ENCODE data around the gene EMSY.

Gene EMSY

DNA sequence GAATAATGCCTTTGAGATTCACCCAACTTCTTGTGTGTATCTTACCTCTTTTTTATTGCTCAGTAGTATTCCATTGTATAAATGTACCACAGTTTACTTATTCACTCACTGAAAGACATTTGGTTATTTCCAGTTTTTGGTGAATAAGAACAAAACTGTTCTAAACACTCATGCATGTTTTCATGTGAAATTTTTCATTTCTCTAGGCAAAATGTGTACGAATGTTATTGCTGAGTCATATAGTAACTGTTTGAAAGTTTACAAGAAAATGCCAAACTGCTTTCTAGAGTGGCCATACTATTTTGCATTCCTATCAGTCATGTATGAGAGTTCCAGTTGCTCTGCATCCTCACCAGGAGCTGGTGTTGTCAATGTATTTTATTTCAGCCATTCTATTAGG lies 8.8 kb upstream of the EMSY start:
- Histone ChIP-seq H3K27ac (ENCODE audit: low read depth, low read length) (no peak overlapping the region), H3K9me2 (replicated peaks; ENCODE audit: insufficient read depth, low read length) (no peaks in the 10 kb centered on the region), H3K9ac (ENCODE audit: low read length) (no peak overlapping the region), H3K9me3 (ENCODE audit: insufficient read depth, low read length) (no peaks in the 10 kb centered on the region), H3K79me2 (ENCODE audit: insufficient read depth, low read length) (no peaks in the 10 kb centered on the region), H2AFZ (ENCODE audit: low read depth, low read length, severe bottlenecking) (no peak overlapping the region), H3K4me3 (ENCODE audit: insufficient read depth, low read length, poor library complexity, severe bottlenecking) (no peak overlapping the region), H3K27me3 (ENCODE audit: low read length) (no peaks in the 10 kb centered on the region), H3K36me3 (ENCODE audit: low read length) (no peaks in the 10 kb centered on the region), H3K4me2 (ENCODE audit: low read depth, low read length, poor library complexity, severe bottlenecking) (no peak overlapping the region), H3F3A (ENCODE audit: insufficient read depth) (no peaks in the 10 kb centered on the region), H4K20me1 (ENCODE audit: low read depth, low read length) (no peaks in the 10 kb centered on the region)
- TF ChIP-seq, protein P1, sequence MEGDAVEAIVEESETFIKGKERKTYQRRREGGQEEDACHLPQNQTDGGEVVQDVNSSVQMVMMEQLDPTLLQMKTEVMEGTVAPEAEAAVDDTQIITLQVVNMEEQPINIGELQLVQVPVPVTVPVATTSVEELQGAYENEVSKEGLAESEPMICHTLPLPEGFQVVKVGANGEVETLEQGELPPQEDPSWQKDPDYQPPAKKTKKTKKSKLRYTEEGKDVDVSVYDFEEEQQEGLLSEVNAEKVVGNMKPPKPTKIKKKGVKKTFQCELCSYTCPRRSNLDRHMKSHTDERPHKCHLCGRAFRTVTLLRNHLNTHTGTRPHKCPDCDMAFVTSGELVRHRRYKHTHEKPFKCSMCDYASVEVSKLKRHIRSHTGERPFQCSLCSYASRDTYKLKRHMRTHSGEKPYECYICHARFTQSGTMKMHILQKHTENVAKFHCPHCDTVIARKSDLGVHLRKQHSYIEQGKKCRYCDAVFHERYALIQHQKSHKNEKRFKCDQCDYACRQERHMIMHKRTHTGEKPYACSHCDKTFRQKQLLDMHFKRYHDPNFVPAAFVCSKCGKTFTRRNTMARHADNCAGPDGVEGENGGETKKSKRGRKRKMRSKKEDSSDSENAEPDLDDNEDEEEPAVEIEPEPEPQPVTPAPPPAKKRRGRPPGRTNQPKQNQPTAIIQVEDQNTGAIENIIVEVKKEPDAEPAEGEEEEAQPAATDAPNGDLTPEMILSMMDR (IDR thresholded peaks at IDR 0.05; ENCODE audit: insufficient read depth, low read length, poor library complexity, severe bottlenecking) = no peak
- TF ChIP-seq EZH2phosphoT487 (conservative IDR thresholded peaks at IDR 0.05; ENCODE audit: low read length) = no peak

DNA sequence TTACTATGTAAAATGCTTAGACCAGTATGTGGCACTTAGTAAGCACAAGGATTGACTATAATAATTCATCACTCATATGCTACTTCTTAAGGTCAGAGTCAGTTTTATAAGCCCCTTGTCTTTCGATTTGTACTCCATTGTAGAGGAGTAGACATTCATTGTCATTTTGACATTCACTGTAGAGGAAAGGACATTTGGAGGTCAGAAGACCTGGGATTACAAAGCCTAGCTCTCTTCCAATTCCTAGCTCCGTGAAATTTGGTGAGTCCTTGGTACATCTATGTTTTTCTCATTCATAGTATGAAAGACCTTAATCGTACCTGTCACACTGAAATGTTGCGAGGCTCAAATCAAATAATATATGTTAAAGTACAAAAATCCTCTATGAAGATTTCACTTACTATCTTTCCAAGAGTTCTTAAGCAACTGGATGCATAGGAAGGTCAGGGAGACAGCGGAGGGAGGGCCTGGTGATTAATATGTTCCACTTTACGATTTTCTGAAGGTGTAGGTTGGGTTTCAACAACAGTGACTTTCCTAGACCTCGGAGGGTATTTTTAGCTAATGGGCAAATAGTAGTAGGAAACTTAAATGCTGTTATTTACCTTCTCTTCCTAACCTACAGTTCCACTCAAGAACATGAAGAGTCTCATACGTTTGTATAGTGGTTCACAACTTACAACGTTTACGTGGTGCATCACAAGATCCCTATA lies 1.4 kb upstream of the EMSY start:
- H3K4me2 ChIP-seq (ENCODE audit: low read depth, low read length, poor library complexity, severe bottlenecking) = peak overlapping the region; percentile 77
- H3F3A ChIP-seq (ENCODE audit: insufficient read depth) = no peaks in the 10 kb centered on the region; the same call in 1 of the 2 replicates
- peak overlapping the region; percentile 98 for H3K9ac ChIP-seq (ENCODE audit: low read length)
- H3K9me2 ChIP-seq (replicated peaks; ENCODE audit: insufficient read depth, low read length) = no peaks in the 10 kb centered on the region
- peak overlapping the region; percentile 66 for H2AFZ ChIP-seq (ENCODE audit: low read depth, low read length, severe bottlenecking)
- H3K9me3 ChIP-seq (ENCODE audit: insufficient read depth, low read length) = no peaks in the 10 kb centered on the region
- peak overlapping the region; percentile 80; the same call in 1 of the 2 replicates for H3K27ac ChIP-seq (ENCODE audit: low read depth, low read length)
- peak overlapping the region; percentile 91 for H3K4me3 ChIP-seq (ENCODE audit: insufficient read depth, low read length, poor library complexity, severe bottlenecking)
- peaks cover 10% of the 10 kb centered on the region for H3K36me3 ChIP-seq (ENCODE audit: low read length)
- peaks cover 47% of the 10 kb centered on the region for H3K79me2 ChIP-seq (ENCODE audit: insufficient read depth, low read length)
- no peak for TF ChIP-seq EZH2phosphoT487 (conservative IDR thresholded peaks at IDR 0.05; ENCODE audit: low read length)
- TF ChIP-seq, protein P1 (IDR thresholded peaks at IDR 0.05; ENCODE audit: insufficient read depth, low read length, poor library complexity, severe bottlenecking) = no peak
- 0 out of 2 replicates have a peak, but pooled peaks cover 8% of the 10 kb centered on the region for H4K20me1 ChIP-seq (ENCODE audit: low read depth, low read length)
- no peaks in the 10 kb centered on the region for H3K27me3 ChIP-seq (ENCODE audit: low read length)

DNA sequence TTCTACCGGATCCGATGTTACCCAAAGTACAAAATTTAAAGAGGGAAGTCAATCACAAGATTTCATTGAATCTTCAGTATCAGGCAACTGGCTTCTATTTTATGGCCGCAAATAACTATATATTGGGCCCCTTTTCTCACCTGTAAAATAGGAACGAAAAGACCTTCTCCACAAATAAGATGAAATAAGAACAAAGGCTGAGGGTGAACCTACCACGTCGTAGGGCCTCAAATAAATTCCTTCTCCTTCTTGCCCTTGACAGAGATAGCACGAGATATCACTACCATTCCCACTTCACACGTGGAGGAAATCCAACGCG lies 794 bp upstream of the EMSY start:
- Histone ChIP-seq H3K79me2 (ENCODE audit: insufficient read depth, low read length) (peaks cover 48% of the 10 kb centered on the region), H3K9ac (ENCODE audit: low read length) (peak overlapping the region; percentile 98), H3K9me2 (replicated peaks; ENCODE audit: insufficient read depth, low read length) (no peaks in the 10 kb centered on the region), H3K4me2 (ENCODE audit: low read depth, low read length, poor library complexity, severe bottlenecking) (peak overlapping the region; percentile 77), H4K20me1 (ENCODE audit: low read depth, low read length) (0 out of 2 replicates have a peak, but pooled peaks cover 8% of the 10 kb centered on the region), H3K27me3 (ENCODE audit: low read length) (no peaks in the 10 kb centered on the region), H3K4me3 (ENCODE audit: insufficient read depth, low read length, poor library complexity, severe bottlenecking) (peak overlapping the region; percentile 91), H3K9me3 (ENCODE audit: insufficient read depth, low read length) (no peaks in the 10 kb centered on the region), H2AFZ (ENCODE audit: low read depth, low read length, severe bottlenecking) (peak overlapping the region; percentile 66), H3F3A (ENCODE audit: insufficient read depth) (no peaks in the 10 kb centered on the region; the same call in 1 of the 2 replicates), H3K36me3 (ENCODE audit: low read length) (peaks cover 12% of the 10 kb centered on the region), H3K27ac (ENCODE audit: low read depth, low read length) (peak overlapping the region; percentile 80)
- TF ChIP-seq, protein P1 (IDR thresholded peaks at IDR 0.05; ENCODE audit: insufficient read depth, low read length, poor library complexity, severe bottlenecking) = no peak
- TF ChIP-seq EZH2phosphoT487 (conservative IDR thresholded peaks at IDR 0.05; ENCODE audit: low read length) = no peak

Data from SU-DHL-6 (cell line).